Fibroblast of lung (primary cell): ENCODE results near the gene KRT2. TPM values are rescaled to one million over a fixed set of nuclear protein-coding genes. Genes with fewer than 3 reads are reported as not detected.

Source experiments
- DNase-seq, 2 donors: peaks; one replicate each; pipeline versions ENCODE4 v3.0.0 to v3.0.0-alpha.2; 2010; ENCODE audit warnings: low read depth in 2 of 2
- H2AFZ ChIP-seq: 2 replicates; pipeline ENCODE4 v1.5.1; 2012; ENCODE audit warnings: low read length, control low read depth, inconsistent platforms
- H3K27ac ChIP-seq: 2 replicates; pipeline ENCODE4 v1.5.1; 2011; ENCODE audit warnings: low read length, control low read depth; ENCODE audit not compliant: insufficient read depth
- H3K27me3 ChIP-seq: 2 replicates; pipeline ENCODE4 v1.5.1; 2011; ENCODE audit warnings: mild to moderate bottlenecking, low read length; ENCODE audit not compliant: control insufficient read depth, insufficient read depth
- H3K36me3 ChIP-seq: 2 replicates; pipeline ENCODE4 v1.5.1; 2011; ENCODE audit warnings: low read length; ENCODE audit not compliant: control insufficient read depth, insufficient read depth
- H3K4me1 ChIP-seq: 2 replicates; pipeline ENCODE4 v1.5.1; 2011; ENCODE audit warnings: low read length; ENCODE audit not compliant: control insufficient read depth, insufficient read depth; ENCODE audit errors: extremely low read depth
- H3K4me2 ChIP-seq: 2 replicates; pipeline ENCODE4 v1.5.1; 2011; ENCODE audit warnings: low read length, control low read depth; ENCODE audit not compliant: insufficient read depth; ENCODE audit errors: extremely low read depth
- H3K4me3 ChIP-seq, 4 experiments: fragments of 200-600 bp in 1 of 4; sonication (generic) in 1 of 4; replicated peaks in 1 of 4; 2 replicates each; pipeline ENCODE4 v1.5.1; 2011 to 2016; ENCODE audit warnings: low read length in 4 of 4, low read depth in 3 of 4, mild to moderate bottlenecking in 3 of 4, control low read depth in 2 of 4, inconsistent platforms in 1 of 4, mixed read lengths in 1 of 4; ENCODE audit not compliant: insufficient read depth in 1 of 4; ENCODE audit errors: control extremely low read depth in 1 of 4
- H3K79me2 ChIP-seq: 2 replicates; pipeline ENCODE4 v1.5.1; 2012; ENCODE audit warnings: mild to moderate bottlenecking, low read length, inconsistent platforms; ENCODE audit not compliant: control insufficient read depth, insufficient read depth
- H3K9ac ChIP-seq: 2 replicates; pipeline ENCODE4 v1.5.1; 2011; ENCODE audit warnings: mild to moderate bottlenecking, low read length, control low read depth; ENCODE audit not compliant: insufficient read depth
- H3K9me3 ChIP-seq: 2 replicates; pipeline ENCODE4 v1.5.1; 2012; ENCODE audit warnings: low read depth, low read length; ENCODE audit not compliant: control insufficient read depth, insufficient read depth
- H4K20me1 ChIP-seq: 2 replicates; pipeline ENCODE4 v1.5.1; 2011; ENCODE audit warnings: low read length; ENCODE audit not compliant: control insufficient read depth, insufficient read depth; ENCODE audit errors: extremely low read depth
- CTCF ChIP-seq, 2 donors: IDR thresholded peaks in 1 of 2; conservative IDR thresholded peaks in 1 of 2; 1 replicate in 1 of 2; 2 replicates in 1 of 2; pipeline ENCODE4 v1.5.1; 2011 to 2012; ENCODE audit warnings: low read length in 2 of 2, control low read depth in 1 of 2, inconsistent platforms in 1 of 2, low read depth in 1 of 2, mild to moderate bottlenecking in 1 of 2
- EZH2 ChIP-seq: IDR thresholded peaks from 2 replicates; pipeline ENCODE4 v1.5.1; 2012; ENCODE audit warnings: low read length, control low read depth, mild to moderate bottlenecking; ENCODE audit errors: missing control alignments
- polyA plus RNA-seq, 2 donors: library from polyadenylated mRNA; depleted of rRNA in 1 of 2; stranded (reverse) in 1 of 2; unstranded in 1 of 2; fragments of >200 nt; gene quantifications; 2 replicates each; pipeline ENCODE4 v1.2.1, GENCODE V29; 2011 to 2012; ENCODE audit warnings: missing spikeins in 1 of 2
- total RNA-seq: library from RNA; depleted of rRNA; stranded (reverse); fragments of >200 nt; gene quantifications from 2 replicates; pipeline ENCODE4 v1.2.1, GENCODE V29; 2014

Gene KRT2
- total and polyA plus RNA-seq, 2 donors (not counting 1 experiment from before 2014, with no cell fraction given): not detected

- Histone ChIP-seq H3K4me1 (no peaks in the 10 kb centered on the region), H3K9ac (no peak overlapping the region), H2AFZ (no peak overlapping the region), H3K27ac (no peak overlapping the region), H3K4me3 (no peak overlapping the region), H3K79me2 (no peaks in the 10 kb centered on the region), H3K36me3 (no peaks in the 10 kb centered on the region), H4K20me1 (peaks cover 2% of the 10 kb centered on the region), H3K27me3 (no peaks in the 10 kb centered on the region), H3K9me3 (no peaks in the 10 kb centered on the region), H3K4me2 (no peak overlapping the region)
- DNase-seq: no peak
- TF ChIP-seq CTCF (conservative IDR thresholded peaks at IDR 0.05 in 1 of 2, IDR thresholded peaks at IDR 0.05 in 1 of 2; ENCODE audit: low read depth in 1 of 2, low read length in 2 of 2) (no peak), EZH2 (no peak)
Observed at GRCh38 chr12:52617403-52617785, 34.6 kb downstream of the KRT2 start.

GRCh38 chr12:52616680-52617402, 35.2 kb downstream of the KRT2 start:
- H3K9ac ChIP-seq: no peak overlapping the region
- no peak overlapping the region for H3K4me2 ChIP-seq
- H3K79me2 ChIP-seq: no peaks in the 10 kb centered on the region
- H3K27me3 ChIP-seq: no peaks in the 10 kb centered on the region
- no peak overlapping the region for H2AFZ ChIP-seq
- peaks cover 2% of the 10 kb centered on the region for H4K20me1 ChIP-seq
- no peak for TF ChIP-seq CTCF (conservative IDR thresholded peaks at IDR 0.05 in 1 of 2, IDR thresholded peaks at IDR 0.05 in 1 of 2; ENCODE audit: low read depth in 1 of 2, low read length in 2 of 2)
- no peak for TF ChIP-seq EZH2
- no peaks in the 10 kb centered on the region for H3K4me1 ChIP-seq
- no peaks in the 10 kb centered on the region for H3K9me3 ChIP-seq
- H3K27ac ChIP-seq: no peak overlapping the region
- no peaks in the 10 kb centered on the region for H3K36me3 ChIP-seq
- no peak for DNase-seq
- no peak overlapping the region for H3K4me3 ChIP-seq

- Histone ChIP-seq H3K27ac (no peak overlapping the region), H3K4me2 (no peak overlapping the region), H3K4me1 (no peaks in the 10 kb centered on the region), H2AFZ (no peak overlapping the region), H3K79me2 (no peaks in the 10 kb centered on the region), H3K9me3 (no peaks in the 10 kb centered on the region), H3K27me3 (no peaks in the 10 kb centered on the region), H3K4me3 (no peak overlapping the region), H3K9ac (no peak overlapping the region), H3K36me3 (no peaks in the 10 kb centered on the region), H4K20me1 (peaks cover 2% of the 10 kb centered on the region)
- DNase-seq: no peak
- TF ChIP-seq EZH2 (no peak), CTCF (conservative IDR thresholded peaks at IDR 0.05 in 1 of 2, IDR thresholded peaks at IDR 0.05 in 1 of 2; ENCODE audit: low read depth in 1 of 2, low read length in 2 of 2) (no peak)
Observed at GRCh38 chr12:52615912-52616311, 36.1 kb downstream of the KRT2 start.
